ENCODE data around the gene MYT1.

DNA sequence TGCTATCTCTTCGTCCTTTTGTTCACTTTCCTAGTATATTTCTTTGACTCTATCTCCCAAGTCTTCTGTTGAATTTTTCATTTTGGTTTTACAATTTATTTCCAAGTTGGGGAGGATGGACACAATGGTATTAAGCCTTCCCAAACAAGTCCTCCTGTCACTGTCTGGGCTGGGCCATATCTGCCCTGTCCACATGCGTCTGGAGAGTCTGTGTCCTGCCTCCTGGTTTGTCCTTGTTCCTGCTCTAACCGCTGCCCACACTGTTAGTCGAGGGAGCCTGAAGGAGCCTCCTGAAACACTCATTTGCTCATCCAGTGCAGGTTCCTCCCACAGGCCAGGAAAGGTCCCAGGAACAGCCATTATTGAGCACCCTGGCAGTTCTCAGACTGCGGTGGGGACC is 17.1 kb downstream of the MYT1 start:
- TF ChIP-seq POLR2AphosphoS5 (IDR thresholded peaks at IDR 0.05; ENCODE audit: insufficient read depth in 1 of 2, low read depth in 1 of 2): no peak
- TF ChIP-seq, protein P1, sequence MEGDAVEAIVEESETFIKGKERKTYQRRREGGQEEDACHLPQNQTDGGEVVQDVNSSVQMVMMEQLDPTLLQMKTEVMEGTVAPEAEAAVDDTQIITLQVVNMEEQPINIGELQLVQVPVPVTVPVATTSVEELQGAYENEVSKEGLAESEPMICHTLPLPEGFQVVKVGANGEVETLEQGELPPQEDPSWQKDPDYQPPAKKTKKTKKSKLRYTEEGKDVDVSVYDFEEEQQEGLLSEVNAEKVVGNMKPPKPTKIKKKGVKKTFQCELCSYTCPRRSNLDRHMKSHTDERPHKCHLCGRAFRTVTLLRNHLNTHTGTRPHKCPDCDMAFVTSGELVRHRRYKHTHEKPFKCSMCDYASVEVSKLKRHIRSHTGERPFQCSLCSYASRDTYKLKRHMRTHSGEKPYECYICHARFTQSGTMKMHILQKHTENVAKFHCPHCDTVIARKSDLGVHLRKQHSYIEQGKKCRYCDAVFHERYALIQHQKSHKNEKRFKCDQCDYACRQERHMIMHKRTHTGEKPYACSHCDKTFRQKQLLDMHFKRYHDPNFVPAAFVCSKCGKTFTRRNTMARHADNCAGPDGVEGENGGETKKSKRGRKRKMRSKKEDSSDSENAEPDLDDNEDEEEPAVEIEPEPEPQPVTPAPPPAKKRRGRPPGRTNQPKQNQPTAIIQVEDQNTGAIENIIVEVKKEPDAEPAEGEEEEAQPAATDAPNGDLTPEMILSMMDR (IDR thresholded peaks at IDR 0.05): no peak
